Stimulated activated CD4-positive, alpha-beta T cell treated with anti-CD3 and anti-CD28 coated beads, TNF-alpha, amount 100 ng/mL, for 1 hour (primary cell): ENCODE data around the gene SLC9A9.

Experiments
- DNase-seq, 3 donors: peaks; one replicate each; pipeline ENCODE4 v3.0.0-alpha.2; 2020; ENCODE audit warnings: low read depth in 3 of 3, low spot score in 1 of 3

Gene SLC9A9

DNA sequence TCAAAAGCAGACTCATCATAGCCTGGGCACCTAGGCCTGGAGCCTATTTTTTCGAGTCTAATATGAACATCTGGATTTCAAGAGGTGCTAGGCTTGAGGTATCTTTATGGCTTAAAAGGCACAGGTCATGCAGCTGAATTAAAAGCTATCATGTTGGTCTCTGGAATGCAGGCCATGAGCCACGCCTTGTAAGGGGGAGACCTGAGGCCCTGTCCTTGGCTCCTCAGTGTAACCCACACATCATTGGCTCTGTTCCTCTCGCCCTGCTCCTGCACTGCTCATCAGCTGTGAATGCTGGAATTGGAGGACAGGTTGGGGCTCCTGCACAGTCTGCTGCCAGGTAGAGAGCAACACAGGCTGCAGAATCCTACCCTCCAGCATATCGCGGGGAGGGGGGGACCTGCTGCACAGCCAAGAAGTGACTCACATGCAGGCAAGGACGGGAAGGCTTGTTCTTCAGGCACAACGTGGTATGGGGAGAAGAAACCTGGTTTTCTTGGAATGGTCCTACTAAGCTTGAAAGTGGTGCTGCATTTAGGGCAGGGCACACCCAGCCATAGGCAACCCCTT lies 582.7 kb downstream of the SLC9A9 start:
- no peak for DNase-seq

DNA sequence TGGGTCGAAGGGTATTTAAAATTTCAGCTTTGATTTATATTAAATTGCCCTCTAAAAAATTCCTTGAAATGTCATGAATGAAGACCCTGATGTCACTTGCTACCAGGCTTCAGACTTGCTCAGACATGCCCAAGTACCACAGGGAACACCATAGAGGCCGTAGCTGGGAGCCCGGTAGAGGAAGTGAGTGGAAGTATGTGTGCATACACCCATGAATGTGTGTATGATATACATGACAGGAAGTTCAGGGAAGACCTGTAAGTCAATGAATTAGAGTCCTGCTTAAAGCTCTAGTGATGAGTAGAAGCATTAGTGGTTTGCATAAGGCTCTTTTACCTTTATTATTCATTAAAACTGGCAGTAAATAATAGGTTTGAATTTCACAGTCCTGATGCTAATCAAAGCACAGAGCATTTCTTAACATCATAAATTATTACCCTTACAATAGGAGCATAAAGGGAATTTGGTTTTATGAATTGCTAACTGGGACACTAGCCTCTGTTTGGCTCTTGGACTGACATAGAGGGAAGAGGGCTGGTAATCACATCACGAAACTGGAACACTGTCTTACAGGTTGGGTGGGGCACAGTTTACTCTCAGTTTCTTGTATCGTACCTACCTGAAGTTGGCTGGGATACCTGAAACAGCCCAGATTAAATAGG lies 584.3 kb downstream of the SLC9A9 start:
- no peak for DNase-seq

DNA sequence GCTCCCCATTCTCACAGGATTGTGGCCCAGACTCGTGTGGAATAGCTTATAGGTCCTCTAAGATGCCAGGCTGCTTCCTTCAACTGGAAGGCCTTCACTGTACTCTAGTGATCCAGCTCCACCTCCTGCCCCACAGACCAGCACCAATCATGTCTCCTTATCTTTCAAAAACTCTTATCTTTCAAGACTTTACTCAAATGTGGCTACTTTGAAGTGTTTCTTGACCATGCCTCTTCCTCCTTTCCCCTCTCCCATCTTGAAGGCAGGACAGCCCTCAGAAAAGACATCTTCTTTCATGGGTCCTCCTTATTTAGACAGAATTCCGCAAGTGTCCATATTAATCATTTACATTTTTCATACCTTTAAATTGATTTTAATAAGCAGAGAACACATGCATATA lies 586.4 kb downstream of the SLC9A9 start:
- DNase-seq: no peak

DNA sequence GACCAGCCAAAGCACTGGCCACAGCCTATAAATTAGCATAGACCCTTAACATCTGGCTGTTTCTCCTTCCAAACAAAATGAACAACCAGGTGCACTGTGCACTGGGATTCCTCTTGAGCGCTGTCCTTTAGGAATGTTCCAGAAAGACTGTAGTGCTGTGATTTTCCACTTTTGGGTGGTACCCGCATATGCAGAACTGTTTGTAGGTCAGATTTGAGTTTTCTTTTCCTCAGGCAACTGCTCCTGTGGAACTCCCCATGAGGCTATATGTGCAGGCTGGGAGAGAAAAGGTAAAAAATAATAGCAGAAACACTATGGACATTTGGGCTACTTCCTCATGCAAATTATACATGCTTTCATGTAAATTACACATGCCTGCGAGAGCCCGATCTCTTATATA lies 589.6 kb downstream of the SLC9A9 start:
- DNase-seq: no peak

DNA sequence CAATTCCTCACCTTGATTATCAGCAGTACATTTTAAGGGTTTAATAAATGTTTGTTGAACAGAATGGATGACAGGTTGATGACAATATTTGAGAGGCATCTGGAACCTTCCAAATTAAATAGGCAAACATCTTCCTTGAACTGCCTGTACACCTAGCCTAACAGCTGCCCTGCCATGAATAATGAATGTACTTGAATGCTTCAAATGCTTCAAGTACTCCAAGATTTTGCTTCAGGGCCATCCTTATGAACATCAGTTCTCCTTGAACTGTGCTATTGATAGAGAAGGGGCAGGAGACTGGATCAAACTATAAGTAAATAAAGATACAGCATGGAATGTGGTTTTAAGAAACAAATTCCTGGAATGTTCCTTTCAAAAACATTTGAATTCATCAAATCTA lies 591.9 kb downstream of the SLC9A9 start:
- DNase-seq: no peak

DNA sequence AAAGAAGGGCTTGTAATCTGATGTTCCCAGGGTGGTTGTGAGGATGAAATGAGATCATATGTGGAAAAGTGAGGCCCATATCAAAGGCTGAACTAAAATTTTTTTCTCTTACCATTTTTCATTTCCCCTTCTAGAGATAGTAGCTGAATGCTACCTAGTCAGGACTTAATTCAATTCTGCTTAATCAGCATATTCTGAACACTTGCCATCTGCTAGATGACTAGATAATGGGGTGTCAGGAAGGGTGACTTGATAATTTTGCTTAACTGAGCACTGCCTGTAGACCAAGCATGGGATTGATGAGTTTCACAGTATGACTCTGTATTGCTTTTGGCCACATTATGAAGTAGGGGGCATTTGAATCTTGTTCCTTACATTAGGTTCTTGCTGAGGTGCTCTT lies 592.5 kb downstream of the SLC9A9 start:
- no peak for DNase-seq

DNA sequence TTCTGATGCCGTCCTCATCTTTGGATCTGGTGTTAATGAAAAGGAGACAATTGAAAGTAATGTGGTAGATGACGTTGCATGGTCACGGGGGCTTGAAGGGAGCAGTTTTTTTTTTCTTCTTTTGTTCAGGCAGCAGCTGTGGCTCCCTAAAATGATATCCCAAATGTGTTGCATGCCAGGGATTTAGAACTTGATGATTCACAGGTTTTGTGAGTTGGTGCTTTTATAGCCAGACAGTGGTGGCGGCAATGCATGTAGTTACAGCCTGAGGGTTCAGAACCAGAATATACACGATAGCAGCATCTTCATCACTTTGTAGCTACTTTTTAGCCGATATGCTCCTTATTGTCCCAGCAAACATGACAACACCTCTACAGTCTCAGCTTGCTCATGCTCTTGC lies 595.3 kb downstream of the SLC9A9 start:
- no peak for DNase-seq

DNA sequence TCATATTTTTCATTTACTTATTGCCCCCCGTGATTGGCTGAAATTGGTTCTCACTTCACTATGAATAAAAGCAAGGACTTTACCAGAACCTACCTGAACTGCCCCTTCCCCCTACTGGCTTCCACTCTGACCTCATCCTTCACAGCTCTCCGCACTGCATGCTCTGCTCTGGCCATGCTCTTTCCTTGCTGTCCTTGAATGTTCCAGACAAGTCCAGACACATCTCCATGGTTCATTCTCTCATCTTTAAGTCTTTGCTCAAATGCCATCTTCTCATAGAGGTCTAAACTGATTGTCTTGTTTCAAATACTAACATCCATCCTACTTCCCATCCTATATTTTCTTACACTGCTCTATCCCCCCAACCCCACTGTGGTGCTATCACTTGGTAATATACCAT lies 599.3 kb downstream of the SLC9A9 start:
- no peak for DNase-seq

DNA sequence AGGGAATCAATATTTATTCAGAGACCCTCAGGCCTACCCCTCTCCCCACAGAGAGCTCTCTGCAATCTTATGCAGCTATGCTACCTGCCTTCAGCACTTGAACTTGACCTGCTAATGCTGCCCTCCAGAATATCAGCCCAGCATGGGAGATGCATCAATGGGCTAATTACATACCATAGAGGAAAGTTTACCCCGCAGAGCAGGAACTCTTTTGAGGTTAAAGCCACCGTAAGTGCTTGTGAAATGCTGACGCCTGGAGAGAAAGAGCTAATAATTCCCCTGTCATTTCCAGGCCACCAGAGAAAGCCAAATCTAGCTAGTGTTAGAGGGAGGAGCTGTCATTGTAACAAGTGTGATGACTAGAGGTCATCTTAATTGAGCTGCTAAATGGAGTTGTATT lies 601.2 kb downstream of the SLC9A9 start:
- DNase-seq: no peak

DNA sequence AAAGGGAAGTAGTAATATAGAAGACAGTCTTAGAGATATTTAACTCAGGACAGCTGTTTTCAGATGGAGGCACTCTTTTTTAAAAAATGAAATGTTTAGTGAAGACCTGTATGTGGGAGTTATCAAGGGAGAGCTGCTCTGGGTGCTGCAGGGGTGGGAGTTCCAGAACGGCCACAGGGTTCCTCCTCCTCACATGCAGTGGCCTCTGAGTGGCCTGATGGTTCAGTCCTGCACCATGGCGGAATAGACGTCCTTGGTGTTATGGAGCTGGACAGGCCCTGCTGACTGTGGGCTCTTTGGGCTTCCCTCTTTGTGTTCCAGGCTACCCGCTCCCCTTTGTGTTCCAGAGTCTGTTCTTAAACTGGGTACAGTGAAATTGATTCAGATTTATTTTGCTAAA lies 602.6 kb downstream of the SLC9A9 start:
- DNase-seq: no peak

DNA sequence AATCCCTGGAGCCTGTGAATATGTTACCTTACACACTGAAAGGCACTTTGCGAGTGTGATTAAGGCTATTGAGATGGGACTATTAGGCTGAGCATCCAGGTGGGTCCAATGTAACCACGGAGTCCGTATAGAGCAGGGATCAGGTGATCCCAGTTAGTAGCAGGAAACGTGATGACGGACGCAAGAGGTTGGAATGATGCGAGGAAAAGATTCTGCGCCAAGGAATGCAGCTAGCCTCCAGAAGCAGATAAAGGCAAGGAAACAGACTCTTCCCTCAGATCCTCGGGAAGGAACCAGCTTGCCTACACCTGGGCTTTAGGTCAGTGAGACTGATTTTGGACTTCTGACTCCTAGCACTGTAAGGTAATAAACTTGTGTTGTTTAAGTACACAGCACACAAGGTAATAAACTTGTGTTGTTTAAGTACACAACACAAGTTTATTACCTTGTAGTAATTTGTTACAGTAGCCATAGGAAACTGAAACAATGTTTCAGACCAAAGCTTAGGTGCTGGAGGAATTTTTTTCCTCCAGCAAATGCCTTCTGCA lies 603.7 kb downstream of the SLC9A9 start:
- no peak for DNase-seq

DNA sequence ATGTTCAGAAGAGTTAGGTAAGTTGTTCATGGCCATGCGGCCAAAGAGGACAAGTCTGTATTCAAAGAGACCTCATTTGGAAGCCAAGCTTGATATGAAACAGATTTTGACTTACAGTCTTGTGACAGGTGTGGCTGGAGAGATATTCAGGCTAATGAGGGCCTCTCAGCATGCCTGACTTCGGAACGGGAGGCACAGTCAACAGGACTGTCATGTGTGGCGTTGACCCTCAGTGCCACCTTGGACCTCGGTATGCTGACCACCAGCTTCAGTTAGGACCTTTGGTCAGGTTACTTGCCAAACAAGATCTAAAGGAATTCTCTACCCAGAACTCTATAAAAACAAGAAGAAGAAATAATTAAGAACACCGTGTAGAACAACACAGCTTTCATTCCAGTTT lies 604.6 kb downstream of the SLC9A9 start:
- DNase-seq: no peak

DNA sequence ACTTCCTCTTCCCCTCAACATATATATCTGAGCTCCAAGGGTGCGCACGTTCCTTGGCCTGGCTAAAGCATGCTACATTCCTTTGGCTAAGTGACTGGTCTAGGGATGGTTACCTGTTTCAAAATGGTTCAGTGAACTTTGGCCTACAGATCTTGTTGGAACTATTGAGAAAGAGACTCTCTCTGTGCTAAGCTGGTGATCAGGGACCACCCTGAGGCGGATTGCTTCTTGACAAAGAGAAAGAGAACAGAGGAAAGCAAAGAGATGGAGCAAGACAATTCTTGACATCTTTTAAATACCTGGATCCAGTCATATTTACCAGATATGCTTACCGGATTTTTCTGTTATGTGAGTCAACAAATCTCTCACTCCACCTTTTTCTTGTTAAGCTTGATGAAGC lies 605.6 kb downstream of the SLC9A9 start:
- no peak for DNase-seq

DNA sequence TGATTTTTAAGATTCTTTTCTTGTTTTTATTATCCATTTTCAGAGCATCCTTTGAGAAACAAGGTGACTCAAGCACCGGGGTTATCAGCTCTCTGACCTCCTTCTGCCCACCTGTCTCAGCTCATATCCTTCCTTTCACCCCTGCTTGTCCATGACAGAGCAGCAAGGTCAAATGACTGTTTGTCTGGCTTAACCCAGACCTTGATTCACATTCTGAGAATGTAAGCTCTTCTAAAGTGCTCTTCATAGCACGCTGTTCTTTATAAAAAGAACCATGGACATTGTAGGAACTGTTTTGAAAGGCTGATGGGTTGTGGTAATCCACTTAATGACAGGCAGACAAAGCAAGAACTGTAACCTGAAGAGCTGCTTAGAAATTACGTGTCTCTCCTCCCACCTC lies 606.2 kb downstream of the SLC9A9 start:
- DNase-seq: no peak

DNA sequence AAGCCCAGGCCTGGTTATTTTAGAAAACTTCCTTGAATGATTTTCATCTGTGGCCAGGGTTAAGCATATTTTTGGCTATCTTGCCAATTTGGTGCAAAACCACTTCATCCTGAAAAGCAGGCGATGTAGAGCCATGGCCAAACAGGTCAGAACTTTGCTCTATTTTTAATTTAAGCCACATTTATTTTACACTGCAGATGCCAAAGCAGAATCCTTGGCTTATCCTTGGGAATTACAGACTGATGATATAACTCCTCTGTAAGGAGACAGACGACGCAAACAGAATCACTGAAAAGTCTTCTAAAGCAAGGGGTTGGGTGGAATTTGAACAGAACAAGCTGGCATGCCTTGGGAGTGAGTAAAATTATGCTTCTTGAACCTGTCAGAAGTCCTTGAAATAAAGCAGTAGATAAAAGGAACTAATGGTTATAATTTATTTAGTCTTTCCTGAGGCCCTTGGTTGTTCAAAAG lies 606.8 kb downstream of the SLC9A9 start:
- DNase-seq: no peak

DNA sequence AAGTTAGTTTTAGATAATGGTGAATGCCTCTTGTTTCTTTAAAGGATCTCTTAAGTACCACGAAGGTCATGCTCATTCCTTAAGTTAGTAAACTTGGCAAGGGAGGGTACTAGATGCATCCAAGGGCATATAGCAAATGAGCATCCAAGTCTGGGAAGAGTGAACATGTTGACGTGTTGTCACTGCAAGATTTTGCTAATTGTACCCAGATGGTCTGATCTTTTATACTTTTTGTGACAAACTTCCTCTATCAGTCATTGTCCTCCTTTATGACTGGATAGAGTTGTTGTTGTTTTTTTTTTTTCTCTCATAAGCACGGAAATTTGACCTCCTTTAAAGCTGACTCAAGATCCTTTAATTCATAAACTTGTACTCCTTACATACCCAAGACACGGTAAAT lies 607.4 kb downstream of the SLC9A9 start:
- no peak for DNase-seq

DNA sequence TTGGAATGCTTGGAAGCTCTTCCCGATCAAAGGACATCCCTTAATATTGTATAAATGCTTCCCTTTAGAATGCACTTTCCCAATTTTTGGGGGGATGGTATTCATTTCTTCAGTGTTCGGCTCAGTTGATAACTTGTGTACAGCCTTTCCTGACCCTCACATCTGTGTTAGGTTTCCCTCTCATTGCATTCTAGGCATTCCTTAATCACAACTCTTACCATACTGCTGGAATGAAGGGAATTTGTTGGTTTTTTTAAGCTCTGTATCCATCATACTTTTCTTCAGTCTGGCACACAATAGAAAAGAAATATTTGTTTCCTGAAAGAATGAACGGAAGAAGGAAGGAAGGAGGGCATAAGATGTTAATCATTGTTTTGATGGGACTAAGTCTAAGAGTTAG lies 609.2 kb downstream of the SLC9A9 start:
- no peak for DNase-seq

DNA sequence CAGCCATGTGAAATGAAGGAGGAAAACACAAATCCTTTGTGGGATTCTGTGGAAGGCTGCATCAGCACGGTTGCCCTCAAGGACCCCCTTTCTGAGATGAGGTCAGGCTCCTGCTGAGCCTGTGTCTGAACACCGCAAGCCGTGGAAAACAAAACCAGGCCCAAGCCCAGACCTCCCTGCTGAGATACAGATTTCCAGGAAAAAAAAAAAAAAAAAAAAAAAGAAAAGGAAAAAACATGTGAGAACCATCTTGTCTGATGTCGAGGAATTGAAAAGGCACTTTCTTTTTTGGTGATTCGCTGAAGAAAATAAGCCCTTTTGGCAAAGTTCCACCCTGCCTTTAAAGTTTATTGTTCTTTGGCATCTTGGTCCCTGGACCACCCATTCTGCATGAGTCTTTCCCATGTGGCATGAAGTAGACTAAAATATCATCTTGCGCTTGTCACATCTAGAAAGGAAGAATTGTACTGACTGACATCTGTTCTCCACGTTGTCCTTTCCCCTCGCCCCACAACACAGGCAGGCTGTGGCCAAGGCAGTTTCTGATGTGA lies 611.1 kb downstream of the SLC9A9 start:
- no peak for DNase-seq

DNA sequence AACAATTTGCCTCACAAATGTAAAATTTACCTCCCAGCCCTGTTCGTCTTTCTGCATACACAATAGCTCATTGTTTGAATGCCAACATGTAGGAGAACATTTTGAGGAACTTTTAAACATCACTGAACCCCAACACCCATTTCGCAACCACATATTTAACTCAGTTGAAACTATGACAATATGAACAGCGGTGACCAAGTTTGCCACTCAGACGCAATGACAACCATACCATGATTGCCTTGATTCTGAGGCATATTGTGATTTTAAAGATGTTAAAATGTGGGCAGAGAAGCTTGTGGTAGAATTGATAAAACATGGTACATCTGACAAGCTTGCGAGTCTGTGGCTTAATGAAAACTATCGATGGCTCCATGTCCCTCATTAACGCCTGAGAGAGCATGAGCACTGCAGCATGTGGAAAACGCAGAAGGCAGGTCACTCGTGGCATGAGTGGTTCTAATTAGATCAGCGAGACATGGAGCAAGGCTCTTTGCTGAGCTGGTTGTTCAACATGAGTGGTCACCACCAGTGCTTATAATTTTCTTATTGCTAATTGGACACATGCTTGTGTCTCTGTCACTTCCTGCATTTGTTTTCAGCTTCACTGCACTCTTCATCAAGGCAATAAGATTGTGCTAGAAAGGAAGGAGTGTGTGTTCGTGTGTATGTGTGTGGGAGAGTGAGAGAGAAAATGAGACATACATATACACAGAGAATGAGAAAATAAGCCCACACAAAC lies 611.9 kb downstream of the SLC9A9 start:
- DNase-seq: no peak

DNA sequence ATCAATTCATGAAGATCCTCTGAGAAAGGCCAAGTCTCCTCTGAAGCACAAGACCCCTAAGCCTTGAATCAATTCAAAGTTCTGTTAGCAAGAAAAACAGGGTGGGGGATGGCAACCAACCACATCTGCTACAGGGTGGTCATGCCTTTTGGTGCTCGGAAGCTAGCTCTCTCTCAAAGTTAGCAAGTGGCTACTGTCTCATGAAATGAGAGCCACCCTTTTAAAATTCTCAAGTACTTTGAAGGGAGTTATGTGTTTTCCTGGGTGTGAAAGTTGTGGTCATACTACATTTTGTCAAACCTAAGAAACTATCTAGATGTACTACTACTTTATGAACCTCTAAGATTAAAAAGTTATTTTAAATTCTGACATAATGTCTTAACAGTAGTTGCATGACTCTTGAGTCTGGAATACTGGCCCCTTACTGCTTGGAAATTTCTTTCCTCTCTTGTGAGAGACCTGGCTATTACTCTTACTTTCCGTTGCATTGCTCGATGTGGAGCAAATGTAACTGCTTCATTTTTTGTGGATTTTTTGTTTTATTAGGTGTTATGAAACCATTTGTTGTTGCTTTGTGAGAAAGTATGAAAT lies 612.6 kb downstream of the SLC9A9 start:
- DNase-seq: no peak

DNA sequence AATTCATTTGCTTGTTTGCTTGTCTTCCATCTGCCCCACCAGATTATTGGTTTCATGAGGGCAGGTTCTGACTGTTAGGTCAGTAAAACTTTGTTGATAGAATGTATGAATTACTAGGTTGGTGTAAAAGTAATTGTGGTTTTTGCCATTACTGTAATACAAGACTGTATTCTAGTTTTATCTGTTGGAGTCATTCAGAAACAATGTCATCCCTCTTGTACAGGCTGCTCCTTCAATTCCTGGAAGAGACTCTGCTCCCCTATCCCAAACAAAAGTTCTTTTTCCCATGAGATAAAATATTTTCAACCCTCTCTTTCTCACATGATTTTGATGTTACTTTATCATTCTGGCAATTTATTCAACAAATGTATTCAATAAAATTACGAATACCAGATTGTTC lies 613.7 kb downstream of the SLC9A9 start:
- DNase-seq: no peak

DNA sequence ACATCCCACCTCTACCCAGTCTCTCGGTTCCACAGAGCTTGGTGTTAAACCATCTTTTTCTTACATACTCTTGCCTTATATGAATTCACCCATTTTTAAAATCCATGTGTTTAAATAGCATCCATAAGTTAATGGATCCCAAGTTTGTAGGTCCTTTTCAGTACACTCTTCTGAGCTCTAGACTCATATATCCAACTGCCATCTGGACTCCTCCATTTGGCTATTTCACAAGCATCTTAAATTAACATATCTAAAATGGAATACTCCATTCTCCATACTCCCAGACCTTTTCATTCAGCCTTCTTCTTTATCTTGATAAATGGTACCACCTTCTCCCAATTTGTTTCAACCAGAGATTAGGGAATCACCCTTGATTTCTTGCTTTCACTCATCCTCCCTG lies 615.3 kb downstream of the SLC9A9 start:
- no peak for DNase-seq
